Fibroblast of upper back skin (primary cell): Measurements from ENCODE around the gene BICD2.
A peak's percentile ranks its signal among the peaks of the same experiment; 100 is the strongest.
"Not testable (repeated sequence)": the region's sequence is repeated elsewhere in the genome, so short reads cannot be mapped to it uniquely, and the experiment has no call there.

Source experiments
- DNase-seq: peaks from one replicate; pipeline ENCODE4 v3.0.0-alpha.2; 2013

Gene BICD2

DNA sequence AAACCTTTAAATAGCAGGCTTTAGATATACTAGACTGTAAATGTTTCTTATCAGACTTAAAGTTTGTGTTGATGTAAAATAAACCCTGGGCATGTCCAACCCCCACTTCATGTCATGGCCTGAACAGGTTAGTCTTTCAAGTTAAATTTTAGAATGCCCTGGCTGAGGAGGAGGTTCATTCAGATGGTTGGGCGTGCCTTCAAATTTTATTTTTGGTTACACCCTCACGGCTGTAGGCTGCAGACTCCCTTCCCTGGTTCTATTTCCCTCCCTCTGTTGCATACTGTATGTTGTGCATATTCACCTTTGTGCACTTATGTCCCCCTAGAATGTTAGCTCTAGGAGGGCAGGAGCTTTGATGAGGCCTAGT lies 5.3 kb upstream of the BICD2 start:
- DNase-seq: no peak

DNA sequence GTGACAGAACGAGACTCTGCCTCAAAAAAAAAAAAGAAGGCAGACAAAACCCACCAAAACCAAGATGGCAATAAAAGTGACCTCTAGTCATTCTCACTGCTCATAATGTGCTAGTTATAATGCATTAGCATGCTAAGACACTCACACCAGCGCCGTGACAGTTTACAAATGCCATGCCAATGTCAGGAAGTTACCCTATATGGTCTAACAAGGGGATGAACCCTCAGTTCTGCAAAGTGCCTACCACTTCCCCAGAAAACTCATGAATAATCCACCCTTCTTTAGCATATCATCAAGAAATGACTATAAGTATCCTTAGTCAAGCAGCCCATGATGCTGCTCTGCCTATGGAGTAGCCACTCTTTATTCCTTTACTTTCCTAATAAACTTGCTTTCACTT lies 4.7 kb upstream of the BICD2 start:
- no peak for DNase-seq

DNA sequence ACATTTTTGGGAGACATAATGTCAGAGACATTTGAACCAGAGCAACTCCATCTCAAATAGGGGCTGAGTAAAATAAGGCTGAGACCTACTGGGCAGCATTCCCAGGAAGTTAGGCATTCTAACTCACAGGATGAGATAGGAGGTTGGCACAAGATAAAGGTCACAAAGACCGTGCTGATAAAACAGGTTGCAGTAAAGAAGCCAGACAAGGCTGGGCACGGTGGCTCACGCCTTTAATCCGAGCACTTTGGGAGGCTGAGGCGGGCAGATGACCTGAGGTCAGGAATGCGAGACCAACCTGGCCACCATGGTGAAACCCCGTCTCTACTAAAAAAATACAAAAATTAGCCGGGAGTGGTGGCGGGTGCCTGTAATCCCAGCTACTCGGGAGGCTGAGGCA lies 4.2 kb upstream of the BICD2 start:
- DNase-seq: not testable (repeated sequence)

DNA sequence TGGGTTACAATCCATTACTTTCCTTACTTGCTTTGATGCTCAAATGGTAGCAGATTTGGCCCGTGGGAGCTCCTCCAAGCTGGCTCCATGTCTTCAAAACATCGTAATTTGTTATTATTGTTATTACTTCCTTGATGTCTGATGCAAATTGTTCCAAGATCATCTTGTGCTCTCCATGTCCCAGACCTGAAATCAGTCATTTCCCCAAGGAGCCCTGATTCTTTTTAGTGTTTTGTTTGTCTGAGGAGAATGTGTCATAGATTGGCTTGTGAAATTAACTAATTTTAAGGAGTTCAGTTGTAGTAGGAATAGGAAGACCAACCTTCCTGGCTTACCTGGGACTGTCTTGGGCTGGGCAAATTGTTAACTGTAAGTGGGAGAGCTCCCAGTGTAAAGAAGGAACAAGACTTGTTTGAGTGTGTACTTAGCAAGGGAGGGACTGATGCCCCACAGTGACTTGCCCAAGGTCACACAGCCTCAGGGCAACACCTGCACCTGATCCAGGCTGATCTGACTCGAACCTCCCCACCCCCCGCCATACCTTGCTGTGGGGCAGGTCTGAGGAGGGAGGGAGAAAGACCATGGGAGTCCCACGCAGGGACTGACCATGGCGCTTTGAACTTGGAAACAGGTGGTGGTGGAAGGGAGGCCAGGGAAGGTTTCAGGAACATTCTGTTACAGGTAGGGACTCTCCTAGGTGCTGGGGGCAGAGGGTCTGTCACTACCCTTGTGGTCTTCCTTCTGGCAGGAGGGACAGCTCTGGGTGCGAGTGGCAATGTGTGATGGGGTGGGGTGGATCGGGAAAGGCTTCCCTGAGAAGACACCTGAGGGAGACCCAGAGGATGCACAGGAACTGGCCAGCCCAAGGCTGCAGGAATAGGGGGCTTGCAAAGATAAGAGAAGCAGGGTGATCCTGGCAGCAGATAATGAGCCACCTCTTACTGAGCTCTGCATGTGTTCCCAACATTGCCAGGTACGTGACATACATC lies 2.7 kb upstream of the BICD2 start:
- DNase-seq: no peak

DNA sequence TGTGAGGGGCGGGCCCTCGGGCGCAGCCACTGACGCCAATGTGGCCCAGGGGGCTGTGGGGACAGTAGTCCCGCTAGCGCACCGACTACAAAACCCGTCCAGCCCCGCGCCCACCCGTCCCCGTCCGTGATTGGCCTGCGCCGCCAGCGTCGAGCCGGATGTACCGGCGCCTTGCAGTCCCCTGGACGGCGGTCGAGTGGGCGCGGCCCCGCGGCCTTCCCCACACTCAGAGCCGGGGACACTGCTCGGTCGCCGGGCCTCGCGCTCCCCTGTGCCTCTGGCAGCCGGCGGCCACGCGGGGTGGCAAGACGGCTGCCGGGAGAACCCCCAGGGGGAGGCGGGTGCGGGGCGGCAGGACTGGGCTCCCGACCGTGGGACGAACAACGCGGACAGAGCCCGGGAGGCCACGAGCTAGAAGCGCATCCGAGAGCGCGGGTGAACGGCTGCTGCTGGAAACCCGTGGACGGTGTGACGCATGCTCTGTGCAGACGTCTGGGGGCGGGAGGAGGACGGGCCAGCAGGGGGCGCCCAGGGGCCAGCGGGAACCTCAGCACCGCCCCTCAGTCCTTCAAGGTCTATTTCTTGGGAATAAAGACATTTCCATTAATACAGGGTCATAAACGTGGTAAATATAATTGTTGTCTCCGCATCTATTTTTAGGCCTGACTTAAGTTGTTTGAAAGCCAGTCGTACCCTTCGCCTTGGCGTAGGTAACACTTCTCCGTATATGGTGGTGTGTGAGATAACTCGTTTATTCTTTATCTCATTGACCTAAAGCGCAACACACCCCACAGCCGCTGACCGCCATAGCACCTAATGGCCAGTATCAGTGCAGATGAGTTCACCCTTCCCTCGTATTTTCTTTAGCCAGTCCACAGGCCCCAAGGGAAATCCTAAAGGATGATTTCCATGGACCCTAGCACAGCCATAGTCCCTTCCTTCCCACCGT lies 629 bp upstream of the BICD2 start:
- peak; percentile 98 for DNase-seq

DNA sequence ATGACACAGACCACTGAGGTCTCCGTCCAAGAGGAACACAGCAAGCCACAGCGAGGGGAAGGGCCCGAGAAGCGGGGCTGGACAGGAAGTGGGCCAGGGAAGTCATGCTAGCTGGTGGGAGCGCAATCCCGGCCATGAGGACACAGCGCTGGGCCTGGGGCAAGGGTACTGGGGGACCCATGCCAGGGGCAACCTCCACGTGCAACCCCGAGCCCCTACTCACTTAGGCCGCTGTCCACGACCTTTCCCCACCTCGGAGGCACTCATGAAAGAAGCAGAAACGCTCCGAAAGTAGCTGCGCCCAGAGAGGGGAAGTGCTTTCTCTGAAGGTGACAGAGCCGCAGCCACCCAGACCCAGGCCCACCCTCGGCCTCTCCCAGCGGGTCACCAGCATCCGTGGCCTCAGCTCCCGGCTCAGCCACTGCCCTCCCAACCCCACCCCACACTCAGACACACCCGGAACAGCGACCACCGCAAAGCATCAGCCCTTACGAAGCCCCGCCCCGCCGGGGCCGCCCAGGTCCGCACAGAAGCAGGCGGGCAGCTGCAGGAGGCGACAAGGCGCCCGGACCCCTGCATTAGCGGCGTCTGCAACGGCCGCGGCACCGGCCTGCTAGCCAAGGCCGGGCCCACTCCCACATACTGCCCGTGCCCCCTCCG lies 782 bp downstream of the BICD2 start:
- DNase-seq: no peak

DNA sequence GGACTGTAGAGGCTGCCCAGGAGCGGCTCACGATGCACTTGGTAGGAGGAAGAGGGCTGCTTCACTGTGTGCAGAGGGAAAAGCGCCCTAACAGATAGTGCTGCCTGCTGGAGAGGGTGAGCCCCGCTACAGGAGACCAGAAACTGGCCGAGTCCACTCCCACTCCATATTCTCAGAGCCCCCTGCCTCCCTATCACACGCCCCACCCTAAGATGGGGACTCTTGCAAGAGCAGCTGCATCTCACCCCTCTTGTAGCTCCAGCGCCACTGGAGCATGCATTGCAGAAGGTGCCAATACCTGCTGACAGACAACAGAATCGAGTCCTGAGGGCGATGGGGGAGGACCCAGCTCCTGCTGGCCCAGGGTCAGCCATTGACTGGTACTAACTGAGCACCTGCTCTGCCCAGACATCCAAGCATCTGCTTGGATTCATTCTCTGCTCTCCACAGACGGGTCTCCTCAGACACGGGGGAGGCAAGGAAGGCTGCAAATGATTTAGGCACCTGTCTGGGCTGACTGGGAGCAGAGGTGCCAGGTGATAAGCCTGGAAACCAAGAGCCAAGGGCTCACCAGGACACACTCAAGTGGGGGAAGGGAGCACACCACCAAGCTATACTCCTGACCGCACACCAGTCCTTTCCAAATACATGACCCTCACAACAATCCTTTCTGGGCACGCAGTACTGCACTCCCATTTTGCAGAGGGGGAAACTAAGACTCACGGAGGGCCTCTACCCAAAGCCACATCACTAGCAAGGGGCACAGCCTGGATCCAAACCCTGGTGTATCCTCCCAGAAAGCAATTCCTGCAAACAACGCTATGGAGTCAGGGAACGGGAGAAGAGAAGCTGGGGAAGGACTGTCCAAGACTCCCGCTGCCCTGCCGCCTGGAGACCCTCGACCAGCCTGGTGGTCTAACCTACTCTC lies 1.6 kb downstream of the BICD2 start:
- no peak for DNase-seq

DNA sequence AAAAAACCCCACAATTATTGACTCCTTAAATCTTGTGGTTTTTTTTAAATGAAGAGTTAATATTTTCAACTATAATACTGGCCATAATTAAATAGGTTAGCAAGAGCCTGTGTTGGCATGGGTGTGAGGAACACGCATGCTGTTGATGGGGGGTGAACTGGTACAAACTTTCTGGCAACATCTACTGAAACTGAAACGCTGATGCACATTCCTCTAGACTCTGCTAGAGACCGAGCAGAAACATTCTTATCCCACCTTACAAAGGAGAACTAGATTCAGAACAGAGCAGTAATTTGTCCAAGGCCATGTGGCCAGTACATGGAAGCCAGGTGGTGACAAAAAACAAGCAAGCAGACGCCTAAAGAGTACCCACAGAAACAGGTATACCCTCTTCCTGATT lies 2.4 kb downstream of the BICD2 start:
- no peak for DNase-seq

DNA sequence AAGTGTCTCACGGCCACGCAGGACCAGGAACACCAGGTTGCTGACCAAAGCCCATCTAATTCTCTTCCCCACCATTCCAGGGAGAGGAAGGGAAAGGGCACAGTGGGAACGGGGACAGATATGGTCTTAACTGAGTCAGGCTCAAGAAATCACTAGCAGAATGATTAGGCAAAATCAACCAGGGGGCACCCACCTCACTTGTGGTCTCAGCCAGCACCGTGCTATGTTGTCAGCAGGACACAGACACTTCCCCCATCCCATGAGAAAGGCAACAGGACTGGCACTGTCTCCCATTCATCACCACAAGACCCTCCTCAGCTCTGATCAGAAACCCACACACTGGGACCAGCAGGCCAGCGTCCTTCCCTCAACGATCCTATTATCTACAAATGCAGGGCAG lies 2.9 kb downstream of the BICD2 start:
- DNase-seq: no peak

DNA sequence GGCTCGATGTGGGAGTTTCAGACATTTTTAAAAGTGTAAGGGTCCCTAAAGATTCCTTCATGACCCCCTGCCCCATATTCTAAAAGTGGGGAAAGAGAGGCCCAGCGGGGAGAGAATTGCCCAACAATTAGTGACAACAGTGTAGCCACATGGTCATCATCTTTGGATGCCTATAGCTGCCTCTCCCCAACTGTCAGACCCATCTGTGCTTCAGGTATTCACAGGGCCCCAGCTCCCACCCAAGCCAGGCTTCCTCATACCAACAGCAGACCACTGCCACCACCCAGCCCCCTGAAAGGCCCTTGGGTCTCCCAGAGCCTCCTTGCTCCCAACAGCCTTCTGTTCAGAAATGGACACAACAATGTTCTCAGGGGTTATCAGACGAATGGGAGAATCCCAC lies 4.1 kb downstream of the BICD2 start:
- no peak for DNase-seq

DNA sequence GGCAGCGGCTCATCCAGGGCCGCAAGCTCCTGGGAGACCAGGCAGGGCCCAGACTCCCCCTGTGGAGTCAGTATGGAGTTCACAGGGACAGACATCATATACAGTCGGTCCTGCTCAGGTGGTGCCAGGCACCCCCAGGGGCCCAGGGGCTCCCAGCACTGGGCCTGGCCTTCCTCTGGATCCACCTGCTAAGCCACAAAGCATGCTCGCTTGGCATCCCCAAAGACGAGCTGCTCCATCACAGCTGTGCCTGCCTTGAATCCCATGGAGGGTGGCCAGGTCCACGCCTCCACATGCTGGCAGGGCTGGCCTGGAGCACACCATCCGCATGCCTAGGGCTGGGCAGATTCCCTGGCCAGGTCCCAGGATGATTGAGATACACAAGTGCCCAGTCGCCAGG lies 4.6 kb downstream of the BICD2 start:
- DNase-seq: no peak

DNA sequence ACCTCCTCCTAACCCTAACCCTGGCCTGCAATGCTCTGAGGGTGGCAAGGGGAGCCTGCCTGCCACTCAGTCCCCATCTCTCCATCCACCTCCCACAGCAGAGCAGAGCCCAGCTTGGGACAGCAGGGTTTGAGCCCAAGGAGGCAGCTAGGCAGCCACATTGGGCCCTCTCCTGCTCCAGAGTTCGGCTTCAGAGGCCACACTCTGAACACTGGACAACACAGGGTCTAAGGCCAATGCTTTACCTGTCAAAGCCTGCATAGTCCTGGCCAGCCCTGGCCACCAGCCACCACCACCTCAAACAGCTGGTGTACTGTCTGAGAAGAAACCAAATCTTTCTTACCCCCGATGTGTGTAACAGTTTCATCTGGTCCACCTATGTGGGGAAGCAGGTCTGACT lies 5.2 kb downstream of the BICD2 start:
- DNase-seq: no peak

DNA sequence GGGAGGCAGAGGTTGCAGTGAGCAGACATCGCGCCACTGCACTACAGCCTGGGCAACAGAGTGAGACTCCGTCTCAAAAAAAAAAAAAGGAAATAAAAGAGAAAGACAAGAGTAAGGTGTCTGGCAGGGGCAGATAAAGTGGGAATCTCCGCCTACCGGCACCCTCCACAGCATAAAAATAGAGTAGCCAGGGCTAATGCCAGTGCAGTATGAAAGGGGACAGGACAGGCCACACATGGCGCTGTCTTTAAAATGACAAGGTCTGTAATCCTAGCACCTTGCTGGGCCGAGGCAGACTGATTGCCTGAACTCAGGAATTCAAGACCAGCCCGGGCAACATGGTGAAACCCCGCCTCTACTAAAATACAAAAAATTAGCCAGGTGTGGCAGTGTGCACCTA lies 7.8 kb downstream of the BICD2 start:
- DNase-seq: no peak

DNA sequence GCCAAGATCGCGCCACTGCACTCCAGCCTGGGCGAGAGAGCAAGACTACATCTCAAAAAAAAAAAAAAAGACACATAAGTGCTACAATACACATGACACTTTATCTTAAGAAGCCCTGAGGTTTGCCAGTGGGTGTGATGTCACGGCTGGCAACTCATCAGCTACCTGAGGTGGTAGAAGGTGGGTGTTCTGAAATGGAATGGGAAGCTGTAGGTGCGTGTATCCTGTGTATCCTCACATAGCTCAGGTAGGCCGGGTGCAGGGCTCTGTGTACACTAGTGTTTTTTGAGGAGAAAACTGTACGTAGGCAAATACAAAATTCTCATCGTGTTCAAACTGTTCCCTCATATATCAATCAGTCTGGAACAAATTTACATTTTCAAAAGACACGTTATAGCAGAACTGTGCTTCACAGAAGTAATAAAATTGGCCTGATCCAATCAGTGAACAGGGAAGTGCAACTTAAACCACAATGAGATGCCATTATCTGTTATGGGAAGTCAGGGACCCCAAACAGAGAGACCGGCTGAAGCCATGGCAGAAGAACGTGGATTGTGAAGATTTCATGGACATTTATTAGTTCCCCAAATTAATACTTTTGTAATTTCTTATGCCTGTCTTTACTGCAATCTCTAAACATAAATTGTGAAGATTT lies 10.4 kb downstream of the BICD2 start:
- DNase-seq: no peak

DNA sequence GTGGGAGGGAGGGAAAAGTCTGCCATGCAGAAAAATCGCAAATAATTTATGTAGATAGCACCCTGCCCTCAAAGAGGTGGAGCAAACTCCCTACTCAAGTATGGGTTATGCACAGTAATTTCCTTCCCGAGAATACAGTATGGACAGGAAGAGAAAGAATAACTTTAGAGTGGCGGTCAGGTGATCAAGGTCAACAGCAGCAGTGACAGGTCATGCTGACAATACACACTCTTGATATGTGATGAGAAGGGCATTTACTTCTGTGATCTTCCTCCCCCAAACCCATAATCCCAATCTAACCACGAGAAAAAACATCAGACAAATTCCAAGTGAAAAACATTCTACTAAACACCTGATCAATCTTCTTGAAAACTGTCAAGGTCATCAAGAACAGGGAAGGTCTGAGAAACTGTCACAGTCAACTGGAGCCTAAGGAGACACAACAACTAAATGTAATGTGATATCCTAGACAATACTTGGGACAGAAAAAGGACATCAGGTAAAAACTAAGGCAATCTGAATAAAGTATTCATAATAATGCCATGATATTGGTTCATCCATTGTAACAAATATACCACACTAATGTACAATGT lies 11.7 kb downstream of the BICD2 start:
- no peak for DNase-seq

DNA sequence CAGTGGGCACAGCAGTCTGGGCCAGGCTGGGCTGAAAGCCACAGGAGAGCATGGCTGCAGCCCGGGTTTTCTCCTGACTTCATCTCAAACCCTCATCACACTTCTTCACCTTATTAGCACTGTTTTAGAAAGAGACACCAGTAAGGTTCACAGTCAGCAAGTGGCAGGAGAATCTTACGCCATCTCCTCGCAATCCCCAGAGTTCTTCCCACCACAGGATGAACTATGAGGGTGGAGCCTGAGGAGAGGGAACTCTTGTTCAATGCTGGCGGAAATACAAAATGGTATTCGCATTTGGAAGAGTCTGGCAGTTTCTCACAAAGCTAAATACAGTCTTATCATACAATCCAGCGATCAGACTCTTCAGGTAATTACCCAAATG lies 14.7 kb downstream of the BICD2 start:
- peak; percentile 17 for DNase-seq

DNA sequence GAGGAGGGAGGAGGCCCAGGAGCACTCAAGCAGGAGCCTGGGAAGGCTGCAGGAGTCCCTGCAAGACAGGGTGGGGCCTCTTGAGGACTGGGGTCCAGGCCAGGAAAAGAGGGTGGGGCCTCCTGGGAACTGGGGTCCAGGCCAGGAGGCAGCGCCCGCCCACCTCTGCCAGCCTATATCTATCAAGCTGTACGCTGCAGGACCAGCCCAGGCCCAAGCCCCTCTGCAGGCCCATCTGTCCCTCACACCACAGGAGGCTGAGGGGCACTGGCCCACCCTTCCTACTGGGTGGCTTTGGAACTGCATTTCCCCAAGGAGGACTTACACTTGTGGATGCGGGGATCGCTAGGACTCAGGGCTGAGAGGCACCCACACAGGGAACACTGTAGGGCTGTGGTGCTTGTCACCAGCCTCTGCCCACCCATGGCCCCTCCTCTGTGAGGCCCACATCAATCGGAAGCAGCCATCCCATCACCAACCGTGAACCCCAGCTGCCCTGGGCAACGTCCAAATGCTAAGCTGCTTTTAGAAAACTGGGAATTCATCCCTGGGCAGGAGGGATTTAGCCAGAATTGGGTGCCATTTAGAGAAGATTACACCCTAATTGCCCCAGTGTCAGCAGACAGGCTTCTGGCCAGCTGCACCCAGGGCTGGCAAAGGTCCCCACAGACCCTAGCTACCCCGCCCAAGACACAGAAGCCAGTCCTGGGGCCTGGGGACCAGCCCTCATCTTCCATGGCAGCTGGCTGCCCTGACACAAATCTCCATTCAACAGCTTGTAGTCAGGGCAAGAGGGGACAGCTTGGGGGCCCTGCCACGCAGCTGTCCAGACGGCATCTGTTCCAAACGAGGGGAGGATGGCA lies 15.3 kb downstream of the BICD2 start:
- DNase-seq: no peak

DNA sequence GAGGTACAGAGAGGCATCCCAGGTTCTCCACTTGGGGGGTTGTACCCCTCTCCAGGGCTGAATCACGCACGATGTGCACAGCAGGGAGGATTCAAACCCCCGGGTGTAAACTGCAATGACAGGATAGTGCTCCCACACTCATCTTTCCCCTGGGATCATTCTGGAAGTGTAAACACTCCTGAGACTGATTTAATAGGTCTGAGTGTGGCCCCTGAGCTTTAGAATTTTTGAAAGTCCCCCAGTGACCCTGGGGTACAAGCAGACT lies 16.5 kb downstream of the BICD2 start:
- no peak for DNase-seq

DNA sequence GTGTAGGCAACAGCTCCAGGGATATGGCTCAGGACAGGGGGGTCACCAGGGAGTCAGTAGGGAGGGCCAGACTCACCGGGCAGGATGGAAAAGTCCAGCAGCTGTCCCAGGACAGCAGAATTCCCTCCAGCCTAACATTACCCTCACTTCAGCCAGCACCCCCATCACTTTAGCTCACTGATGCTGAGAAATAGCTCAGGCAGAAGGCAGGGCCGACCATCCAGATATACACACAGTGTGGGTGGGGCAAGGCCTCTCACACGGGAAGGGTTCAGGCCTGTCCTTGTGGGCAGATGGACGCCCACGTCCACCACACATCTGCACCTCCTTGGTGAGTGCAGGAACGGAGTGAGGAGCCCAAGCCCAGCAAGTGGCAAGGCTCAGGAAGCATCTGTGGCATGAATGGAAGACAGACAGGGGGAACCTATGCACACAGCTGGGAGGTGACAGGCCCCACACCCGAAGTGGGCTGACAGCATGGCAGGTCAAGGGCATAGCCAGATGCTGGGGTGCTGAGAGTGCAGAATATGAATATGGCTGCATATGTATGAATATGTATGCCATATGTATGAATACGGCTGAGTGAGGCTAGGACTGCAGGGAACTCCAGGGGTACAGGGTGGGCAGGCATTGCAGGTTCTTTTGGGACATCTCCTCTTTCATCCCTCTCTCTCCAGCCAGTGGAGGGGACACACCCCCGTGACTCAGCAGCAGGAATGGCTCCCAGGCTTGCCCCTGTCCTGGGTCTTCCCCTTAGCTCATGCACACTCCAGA lies 17.0 kb downstream of the BICD2 start:
- no peak for DNase-seq
